Stimulated activated CD8-positive, alpha-beta memory T cell treated with anti-CD3 and anti-CD28 coated beads, Interleukin-7, amount 100 ng/mL, for 1 hour (primary cell): Measurements from ENCODE around the gene CRYZ.
"Not testable (repeated sequence)": the region's sequence is repeated elsewhere in the genome, so short reads cannot be mapped to it uniquely, and the experiment has no call there.

Source experiments
- DNase-seq, 2 donors: peaks; one replicate each; pipeline ENCODE4 v3.0.0-alpha.2; 2020; ENCODE audit warnings: low read depth in 2 of 2

CRYZ gene, protein sequence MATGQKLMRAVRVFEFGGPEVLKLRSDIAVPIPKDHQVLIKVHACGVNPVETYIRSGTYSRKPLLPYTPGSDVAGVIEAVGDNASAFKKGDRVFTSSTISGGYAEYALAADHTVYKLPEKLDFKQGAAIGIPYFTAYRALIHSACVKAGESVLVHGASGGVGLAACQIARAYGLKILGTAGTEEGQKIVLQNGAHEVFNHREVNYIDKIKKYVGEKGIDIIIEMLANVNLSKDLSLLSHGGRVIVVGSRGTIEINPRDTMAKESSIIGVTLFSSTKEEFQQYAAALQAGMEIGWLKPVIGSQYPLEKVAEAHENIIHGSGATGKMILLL

DNA sequence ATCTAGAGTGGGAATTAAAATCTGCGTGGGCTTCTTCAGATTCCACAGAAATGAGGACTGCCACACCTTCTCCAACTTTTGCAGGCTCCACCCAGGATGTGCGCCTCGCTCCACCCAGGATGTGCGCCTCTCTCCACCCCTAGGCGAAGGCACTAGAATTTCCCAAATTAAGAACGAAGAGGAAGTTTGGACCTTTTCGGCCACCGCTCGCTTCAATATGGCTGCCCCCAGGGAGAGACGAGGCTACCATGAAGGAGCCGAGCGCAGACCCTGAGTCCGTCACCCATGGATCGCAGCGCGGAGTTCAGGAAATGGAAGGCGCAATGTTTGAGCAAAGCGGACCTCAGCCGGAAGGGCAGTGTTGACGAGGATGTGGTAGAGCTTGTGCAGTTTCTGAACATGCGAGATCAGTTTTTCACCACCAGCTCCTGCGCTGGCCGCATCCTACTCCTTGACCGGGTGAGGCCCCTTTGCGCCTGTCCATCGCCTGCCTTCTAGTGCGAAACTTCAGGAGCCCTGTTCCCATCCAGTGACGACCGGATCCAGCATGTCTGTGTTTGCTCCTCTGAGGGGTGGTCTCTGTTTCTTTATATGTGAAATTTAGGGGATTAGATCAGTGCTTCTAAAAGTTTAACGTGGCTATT is at the start of gene CRYZ, which contains the start of gene TYW3:
CRYZ (minus strand) TSS at position 91 of the 644 bp plus-strand sequence. CDS start 8,229 bp downstream, outside the sequence.
TYW3 (plus strand) TSS at position 193 of the 644 bp plus-strand sequence; CDS start at position 286, 93 bp downstream.
- DNase-seq = peak; percentile 61

DNA sequence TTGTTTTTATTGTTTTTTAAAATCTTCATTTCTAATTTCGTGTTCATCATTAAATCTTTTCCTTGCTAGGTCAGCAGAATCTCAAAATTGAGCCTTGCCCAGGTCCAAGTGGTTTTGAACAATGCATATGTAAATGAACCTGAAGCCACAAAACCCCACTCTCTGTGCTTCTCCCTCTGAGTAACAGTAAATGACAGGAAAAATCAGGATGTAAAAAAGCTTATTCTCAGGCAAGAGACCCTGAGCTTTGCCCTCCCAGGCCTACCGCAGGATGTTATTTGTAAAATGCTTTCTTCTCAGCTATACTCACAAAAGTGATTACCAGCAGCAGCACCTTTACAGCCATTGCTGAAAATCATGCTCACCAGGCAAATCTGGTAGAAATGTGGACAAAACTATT is 47.7 kb upstream of the CRYZ start:
- DNase-seq = no peak

DNA sequence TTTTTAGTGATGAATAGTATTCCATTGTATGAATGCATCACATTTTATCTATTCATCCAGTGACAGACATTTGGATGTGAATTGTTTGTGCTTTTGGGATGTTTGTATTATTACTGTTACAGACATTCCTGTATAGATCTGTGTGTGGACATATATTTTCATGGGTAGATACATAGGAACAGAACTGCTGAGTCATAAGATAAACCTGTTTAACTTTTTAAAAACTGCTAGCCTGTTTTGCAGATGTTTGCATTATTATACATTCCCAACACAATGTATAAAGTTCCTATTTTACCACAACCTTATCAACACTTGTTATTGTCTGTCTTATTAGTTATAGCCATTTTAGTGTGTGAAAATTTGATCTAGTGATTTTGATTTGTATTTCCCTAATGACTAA is 46.9 kb upstream of the CRYZ start:
- DNase-seq = no peak

DNA sequence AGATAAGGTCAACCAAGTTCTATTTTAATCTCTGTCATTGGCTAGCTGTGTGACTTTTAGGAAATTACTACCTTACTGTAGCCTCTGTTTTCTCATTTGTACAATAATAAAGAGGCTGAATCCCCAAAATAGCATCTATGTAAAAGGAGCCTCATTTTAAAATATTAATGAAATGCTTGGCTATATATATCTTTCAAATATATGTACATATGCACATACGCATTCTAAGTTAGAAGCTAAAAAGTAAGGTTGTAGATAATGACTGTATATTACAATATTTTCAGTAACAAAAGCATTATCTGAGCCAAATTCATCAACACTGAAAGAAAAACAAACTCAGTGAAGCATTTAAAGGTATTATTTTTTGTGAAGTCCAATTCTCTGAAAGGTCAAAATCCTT is 44.7 kb upstream of the CRYZ start:
- no peak for DNase-seq

DNA sequence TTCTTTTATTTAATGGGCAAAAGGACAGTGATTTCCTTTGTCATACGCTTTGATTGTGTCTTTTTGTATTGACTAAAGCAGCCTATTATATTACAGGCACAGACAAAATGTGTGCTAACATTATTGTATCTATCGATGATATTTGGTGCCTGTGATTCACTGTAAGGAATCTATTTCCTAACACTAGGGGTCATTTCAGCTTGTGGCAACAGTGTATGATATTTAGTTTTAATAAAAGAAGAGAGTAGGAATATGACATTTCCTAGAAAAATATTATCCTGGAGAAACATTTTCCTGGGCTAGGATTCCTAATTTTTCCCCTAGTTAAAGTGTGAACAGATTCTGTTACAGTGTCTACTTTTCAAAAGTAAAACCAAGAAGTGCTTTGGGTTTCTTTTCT is 42.9 kb upstream of the CRYZ start:
- no peak for DNase-seq

DNA sequence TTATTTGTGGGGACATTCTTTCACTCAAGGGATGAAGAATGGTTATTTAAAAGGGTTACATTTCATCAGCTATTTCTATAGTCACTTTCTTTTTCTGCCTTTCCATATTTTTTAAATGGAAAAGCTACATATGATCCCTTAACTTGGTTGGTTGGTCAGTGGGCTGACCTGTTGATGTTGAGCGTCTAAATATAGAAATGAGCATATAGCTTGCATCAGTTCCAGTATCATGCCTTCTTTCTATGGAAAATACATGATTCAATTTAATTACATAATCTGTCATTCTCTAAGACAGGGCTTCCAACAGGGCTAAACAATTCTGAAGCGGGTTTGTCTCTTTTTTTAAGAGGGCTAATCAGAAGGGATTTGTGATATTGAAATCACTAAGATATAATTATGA is 40.7 kb upstream of the CRYZ start:
- DNase-seq = no peak

DNA sequence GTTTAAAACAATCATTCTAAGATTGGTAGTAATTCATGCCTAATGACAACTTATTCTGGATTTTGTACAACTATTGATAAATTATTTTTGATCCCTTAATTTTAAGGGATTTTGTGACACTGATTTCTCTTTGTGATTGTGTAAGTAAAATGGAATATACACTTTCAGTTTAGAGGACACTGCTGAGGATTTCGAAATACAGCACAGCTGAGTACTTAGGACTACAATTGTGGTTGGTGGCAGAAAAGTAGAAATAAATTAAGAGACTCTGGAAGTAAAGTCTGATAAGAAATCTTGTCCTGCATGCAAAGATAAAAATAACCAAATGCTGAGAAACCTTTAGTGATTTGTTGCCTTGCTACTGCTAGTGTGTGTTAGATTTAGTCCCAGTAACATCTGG is 40.1 kb upstream of the CRYZ start:
- DNase-seq = no peak

DNA sequence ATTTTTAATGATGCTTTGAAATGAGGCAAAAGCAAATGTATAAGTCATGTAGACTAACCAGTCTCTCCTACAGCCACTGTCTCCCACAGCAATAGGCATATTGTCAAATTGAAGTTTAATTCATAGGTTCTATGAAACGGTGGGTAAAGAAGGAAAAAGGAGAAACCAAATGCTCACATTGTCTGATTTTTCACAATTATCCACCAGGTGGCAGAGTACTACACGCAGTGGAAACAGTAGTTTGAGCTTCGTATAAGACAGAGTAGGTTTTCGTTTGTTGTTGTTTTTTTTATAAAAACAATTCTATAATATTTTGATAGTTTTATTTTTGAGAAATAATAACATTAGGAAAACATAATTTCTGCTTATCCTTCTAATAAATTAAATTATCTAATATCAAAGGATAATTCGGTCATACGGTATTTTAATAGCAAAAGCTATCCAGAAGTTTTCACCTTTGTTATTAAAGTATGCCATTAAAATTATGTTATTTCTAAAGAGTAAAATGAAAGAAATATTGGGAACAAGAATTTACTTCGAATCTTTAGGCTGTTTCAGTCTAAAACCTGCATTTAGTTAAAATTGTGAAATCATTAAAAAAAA is 39.2 kb upstream of the CRYZ start:
- no peak for DNase-seq

DNA sequence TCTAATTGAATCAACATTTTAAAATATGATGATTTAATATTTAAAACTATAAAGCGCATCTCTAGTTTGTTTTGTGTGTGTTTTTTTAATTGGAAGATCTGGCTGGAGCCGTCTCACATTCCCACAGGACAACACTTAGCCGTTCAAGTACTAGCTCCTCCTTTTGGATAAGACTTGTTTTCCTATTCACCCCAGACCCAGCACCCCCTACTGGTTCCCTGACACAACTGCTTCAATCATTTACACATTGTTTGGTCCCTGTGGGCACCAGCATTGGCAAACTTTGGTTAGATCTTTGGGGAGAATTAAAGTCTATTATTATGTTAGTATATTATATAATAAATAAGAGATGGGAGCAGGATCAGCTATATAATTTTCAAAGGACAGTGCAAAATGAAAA is 34.6 kb upstream of the CRYZ start:
- no peak for DNase-seq

DNA sequence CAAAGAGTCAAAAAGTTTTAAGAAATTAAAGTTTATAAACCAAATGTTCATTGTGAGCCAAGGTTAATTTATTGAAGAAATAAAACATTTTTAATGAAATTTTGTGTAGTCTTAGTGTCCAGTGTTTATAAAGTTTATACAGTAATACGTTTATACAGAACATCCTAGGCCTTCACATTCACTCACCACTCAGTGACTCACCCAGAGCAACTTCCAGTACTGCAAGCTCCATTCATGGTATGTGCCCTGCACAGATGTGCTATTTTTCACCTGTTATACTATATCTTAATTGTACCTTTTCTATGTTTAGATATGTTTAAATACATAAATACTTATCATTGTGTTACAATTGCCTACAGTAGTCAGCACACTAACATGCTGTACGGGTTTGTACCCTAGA is 33.7 kb upstream of the CRYZ start:
- DNase-seq = no peak

DNA sequence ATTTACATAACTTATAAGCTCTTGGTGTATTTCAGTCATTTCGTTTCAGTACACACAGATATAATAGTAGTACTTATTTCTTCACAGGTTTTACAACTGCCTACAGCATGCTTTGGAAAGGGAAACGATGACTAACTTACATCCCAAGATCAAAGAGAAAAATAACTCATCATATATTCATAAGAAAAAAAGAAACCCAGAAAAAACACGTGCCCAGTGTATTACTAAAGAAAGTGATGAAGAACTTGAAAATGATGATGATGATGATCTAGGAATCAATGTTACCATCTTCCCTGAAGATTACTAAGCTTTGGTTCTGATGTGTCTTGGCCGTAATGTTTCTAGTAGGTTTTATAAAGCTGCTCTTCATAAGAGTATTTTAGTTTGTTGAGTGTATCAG is 31.0 kb upstream of the CRYZ start:
- DNase-seq = no peak

DNA sequence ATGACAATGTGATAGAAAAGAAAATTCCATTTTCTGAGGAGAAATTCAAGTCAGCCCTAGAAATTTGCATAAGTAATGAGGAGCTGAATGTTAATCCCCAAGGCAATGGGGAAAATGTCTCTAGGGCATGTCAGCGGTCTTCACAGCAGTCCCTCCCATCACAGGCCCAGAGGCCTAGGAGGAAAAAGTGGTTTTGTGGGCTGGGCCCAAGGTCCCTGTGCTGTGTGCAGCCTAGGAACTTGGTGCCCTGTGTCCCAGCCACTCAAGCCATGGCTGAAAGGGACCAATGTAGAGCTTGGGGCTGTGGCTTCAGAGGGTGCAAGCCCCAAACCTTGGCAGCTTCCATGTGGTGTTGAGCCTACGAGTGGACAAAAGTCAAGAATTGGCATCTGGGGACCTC is 23.8 kb upstream of the CRYZ start:
- DNase-seq = not testable (repeated sequence)

DNA sequence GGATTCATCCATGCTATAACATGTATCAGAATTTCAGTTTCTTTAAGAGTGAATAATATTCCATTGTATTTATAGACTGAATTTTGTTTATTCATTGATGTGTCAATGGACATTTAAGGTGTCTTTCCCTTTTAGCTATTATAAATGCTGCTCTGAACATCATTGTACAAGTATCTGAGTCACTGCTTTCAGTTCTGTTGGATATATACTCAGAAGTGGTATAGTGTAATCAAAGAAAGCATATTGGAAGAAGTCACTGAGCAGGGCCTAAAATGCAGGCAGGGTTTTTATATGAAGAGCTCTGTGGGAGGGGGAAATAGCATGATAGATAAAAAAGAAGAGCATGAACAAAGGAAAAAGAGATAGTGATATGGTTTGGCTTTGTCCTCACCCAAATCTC is 22.6 kb upstream of the CRYZ start:
- DNase-seq = no peak

DNA sequence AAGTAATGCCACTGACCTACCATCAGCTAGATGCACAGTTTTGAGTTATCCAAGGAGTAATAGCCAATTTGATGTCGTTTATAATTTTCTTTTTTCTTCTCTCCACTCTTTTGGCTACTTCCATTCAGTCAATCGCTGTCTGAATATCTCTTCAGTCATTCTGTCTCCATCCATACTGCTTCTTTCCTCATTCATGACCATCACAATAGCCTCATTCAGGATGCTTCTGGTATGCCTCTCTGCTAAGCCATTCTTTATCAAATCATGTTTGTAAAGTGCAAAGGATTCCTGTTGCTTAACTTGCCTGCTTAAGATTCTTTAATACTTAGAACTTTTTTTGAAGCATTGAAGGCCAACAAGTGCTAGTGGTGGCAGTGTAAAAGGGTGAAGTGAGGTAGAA is 20.3 kb upstream of the CRYZ start:
- DNase-seq = no peak

DNA sequence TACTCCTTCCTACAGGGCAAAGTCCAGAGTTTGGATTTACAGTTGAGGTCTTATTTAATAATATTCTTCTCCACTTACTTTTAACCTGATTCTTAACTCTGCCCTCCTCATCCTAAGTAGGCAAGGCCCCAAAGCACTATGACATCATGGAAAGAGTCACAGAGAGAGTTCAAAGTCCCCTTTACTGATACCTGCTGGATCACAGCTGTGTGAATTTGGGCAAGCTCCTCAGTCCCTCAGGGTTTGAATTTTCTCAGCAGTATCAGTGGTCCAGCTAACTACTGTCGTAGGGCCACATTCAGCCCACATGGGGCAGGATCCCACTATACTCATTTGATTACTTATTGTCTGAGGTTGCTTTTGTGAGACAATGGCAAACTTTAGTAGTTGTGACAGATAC is 16.1 kb upstream of the CRYZ start:
- no peak for DNase-seq

DNA sequence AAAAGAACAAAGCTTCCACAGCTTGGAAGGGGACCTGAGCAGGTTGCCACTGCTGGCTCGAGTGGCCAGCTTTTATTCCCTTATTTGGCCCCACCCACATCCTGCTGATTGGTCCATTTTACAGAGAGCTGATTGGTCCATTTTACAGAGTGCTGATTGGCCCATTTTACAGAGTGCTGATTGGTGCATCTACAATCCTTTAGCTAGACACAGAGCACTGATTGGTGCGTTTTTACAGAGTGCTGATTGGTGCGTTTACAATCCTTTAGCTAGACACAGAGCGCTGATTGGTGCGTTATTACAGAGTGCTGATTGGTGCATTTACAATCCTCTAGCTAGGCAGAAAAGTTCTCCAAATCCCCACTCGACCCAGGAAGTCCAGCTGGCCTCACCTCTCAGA is 12.4 kb upstream of the CRYZ start:
- DNase-seq = not testable (repeated sequence)

DNA sequence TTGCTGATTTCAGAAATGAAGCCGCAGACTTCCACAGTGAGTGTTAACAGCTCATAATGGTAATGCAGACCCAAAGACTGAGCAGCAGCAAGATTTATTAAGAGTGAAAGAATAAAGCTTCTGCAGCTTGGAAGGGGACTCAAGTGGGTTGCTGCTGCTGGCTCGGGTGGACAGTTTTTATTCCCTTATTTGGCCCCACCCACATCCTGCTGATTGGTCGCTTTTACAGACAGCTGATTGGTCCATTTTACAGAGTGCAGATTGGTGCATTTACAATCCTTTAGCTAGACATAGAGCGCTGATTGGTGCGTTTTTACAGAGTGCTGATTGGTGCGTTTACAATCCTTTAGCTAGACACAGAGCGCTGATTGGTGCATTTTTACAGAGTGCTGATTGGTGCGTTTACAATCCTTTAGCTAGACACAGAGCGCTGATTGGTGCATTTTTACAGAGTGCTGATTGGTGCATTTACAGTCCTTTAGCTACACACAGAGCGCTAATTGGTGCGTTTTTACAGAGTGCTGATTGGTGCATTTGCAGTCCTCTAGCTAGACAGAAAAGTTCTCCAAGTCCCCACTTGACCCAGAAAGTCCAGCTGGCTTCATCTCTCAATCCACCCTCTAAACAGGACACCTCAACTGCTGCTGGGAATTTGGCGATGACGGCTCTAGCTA is 7.6 kb upstream of the CRYZ start:
- DNase-seq = not testable (repeated sequence)

DNA sequence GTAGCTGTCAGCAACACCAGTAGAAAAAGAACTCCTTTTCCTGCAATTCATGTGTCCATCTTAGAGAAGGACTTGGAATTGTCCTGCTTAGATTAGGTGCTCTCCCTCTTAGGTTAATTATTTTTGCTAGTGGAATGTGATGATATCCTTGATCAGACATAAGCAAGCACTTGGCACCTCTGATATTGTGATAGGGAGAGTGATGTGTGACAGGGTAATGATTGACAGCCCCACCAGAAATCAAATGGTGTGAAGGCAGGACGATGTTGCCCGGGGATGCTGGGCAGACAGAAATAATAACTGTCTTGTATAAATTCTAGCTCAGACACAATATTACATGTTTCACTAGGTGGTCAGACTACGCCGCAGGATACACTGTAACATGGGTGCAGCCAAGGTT is 4.5 kb upstream of the CRYZ start:
- no peak for DNase-seq

DNA sequence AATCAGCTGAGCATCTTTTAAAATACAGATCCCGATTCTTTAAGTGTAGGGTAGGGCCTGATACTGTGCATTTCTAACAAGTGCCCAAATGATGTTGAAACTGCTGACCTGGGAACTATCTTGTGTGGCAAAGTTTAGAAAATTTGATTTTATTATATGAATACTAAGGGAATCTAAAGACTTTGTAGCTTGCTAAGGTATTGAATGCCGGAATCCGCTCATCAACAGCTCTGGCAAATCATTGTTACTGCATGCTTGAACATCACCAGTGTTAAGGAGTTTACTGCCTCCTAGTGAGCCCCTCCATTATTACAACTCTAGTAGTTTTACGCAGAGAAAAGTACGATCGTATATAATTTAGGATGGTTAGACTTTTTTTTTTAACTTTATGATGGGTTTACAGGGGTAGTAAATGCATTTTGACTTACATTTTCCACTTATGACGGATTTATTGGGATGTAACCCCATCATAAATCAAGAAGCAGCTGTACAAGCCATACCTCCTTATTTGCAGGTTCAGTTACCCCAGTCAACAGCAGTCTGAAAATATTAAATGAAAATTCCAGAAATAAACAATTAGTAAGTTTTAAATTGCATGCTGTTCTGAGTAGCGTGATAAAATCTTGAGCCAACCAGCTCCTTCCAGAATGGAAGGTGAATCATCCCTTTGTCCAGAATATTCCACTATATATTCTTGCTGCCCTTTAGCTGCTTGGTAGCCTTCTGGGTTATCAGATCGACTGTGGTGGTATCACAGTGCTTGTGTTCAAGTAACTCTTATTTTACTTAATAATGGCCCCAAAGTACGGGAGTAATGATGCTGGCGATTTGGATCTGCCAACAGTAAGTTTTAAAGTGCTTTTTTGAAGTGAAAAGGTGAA is 994 bp upstream of the CRYZ start:
- DNase-seq = no peak

DNA sequence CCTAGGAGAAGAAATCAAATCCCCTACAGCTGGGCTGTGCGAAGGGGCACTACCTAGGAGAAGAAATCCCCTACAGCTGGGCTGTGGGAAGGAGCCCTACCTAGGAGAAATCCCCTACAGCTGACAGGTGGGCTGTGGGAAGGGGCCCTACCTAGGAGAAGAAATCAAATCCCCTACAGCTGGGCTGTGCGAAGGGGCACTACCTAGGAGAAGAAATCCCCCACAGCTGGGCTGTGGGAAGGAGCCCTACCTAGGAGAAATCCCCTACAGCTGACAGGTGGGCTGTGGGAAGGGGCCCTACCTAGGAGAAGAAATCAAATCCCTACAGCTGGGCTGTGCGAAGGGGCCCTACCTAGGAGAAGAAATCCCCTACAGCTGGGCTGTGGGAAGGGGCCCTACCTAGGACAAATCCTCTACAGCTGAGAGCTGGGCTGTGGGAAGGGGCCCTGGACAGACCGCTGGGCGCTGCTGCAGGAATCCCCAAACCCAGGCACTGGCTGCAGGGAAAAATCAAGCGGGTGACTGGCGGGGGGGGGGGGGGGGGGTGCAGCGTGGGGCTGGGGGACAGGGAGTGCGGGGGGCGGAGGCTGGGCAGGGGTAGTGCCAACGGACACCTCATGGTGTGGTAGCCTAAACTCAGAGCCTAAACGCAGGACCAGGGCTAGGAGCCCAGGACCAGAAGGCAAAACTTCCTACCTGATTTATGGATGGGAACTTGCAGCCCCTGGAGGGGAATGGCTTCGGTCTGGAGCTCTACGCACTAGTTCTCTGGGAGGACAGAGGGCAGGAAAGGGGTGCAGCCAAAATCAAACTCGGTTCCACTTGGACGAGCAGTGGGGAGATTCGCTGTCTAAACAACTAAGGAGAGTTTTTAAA is 541 bp downstream of the CRYZ start:
- not testable (repeated sequence) for DNase-seq
